ENCODE results near the gene CDC42BPB. TPM values are rescaled to one million over a fixed set of nuclear protein-coding genes. Genes with fewer than 3 reads are reported as not detected.

Gene CDC42BPB
- total and polyA plus RNA-seq, 12 donors: 29.6 to 83.6 (median 69.3) TPM

GRCh38 chr14:102926104-102926503 is 131.2 kb downstream of the CDC42BPB start:
- peaks cover 25 to 100% (median 87%) of the 10 kb centered on the region in 7 donors for H3K27me3 ChIP-seq
- no peak for TF ChIP-seq CTCF (IDR thresholded peaks at IDR 0.05)
- no peak overlapping the region for H3K4me3 ChIP-seq
- H3K4me1 ChIP-seq: peaks cover 16 to 45% (median 35%) of the 10 kb centered on the region in 9 donors
- H3K27ac ChIP-seq: no peak overlapping the region
- ATAC-seq (no peak), DNase-seq (no peak)
- no peaks in the 10 kb centered on the region for H3K9me3 ChIP-seq
- WGBS, 2 donors: 51 to 61% methylated on average over 12 of the region's 12 CpGs
- intact Hi-C loops (cut with DNase I): no loop called here
- no peaks in the 10 kb centered on the region for H3K36me3 ChIP-seq

- DNase-seq (no peak), ATAC-seq (no peak)
- peaks cover 25 to 98% (median 86%) of the 10 kb centered on the region in 7 donors for H3K27me3 ChIP-seq
- intact Hi-C loops (cut with DNase I): no loop called here
- no peak overlapping the region for H3K4me3 ChIP-seq
- WGBS, 2 donors: 69 to 71% methylated on average over 11 of the region's 11 CpGs
- H3K27ac ChIP-seq: no peak overlapping the region
- no peak for TF ChIP-seq CTCF (IDR thresholded peaks at IDR 0.05)
- no peaks in the 10 kb centered on the region for H3K9me3 ChIP-seq
- peaks cover 16 to 44% (median 34%) of the 10 kb centered on the region in 9 donors for H3K4me1 ChIP-seq
- H3K36me3 ChIP-seq: no peaks in the 10 kb centered on the region
Observed at GRCh38 chr14:102925646-102926045, 131.7 kb downstream of the CDC42BPB start.

GRCh38 chr14:102924632-102925588 is 132.4 kb downstream of the CDC42BPB start:
- DNase-seq (no peak), ATAC-seq (no peak)
- intact Hi-C loops (cut with DNase I): loop anchor here in 1 of 10 donors (5.0 kb wide), 1 partner anchor 228 kb away; no protein-coding TSS in a partner anchor
- H3K27me3 ChIP-seq: peaks cover 21 to 90% (median 78%) of the 10 kb centered on the region in 7 donors
- H3K36me3 ChIP-seq: no peaks in the 10 kb centered on the region
- H3K4me3 ChIP-seq: no peak overlapping the region
- peaks cover 11 to 38% (median 30%) of the 10 kb centered on the region in 9 donors for H3K4me1 ChIP-seq
- no peak for TF ChIP-seq CTCF (IDR thresholded peaks at IDR 0.05)
- 81 to 83% methylated on average over 25 of the region's 25 CpGs for WGBS, 2 donors
- H3K9me3 ChIP-seq: no peaks in the 10 kb centered on the region
- H3K27ac ChIP-seq: no peak overlapping the region

DNA sequence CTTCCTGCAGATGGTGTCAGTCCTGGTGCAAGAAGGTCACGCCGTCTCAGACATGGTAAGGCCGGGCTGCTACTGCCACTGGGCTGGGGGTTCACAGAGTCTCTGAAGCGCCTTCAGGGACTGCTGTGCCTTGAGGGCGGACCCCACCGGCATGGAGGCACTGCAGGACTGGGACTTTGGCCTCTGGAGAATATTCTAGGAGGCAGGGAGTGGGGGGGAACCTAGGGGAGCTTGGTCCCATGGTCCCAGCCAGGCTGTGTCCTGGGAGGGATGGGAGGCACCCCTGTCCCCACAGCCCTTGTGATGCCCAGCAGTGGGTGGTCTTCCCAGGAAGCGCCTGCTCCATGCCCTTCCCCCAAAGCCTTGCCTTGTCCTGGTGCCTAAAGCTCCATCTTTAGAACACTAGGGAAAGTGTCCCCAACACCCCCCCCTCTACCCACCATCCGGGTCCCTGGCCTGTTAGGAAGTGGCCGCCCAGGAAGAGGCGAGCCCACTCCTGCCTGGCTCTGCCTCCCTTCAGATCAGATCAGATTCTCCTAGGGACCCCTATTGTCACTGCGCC is 133.3 kb downstream of the CDC42BPB start:
- H3K27ac ChIP-seq: no peak overlapping the region
- no peak overlapping the region for H3K4me3 ChIP-seq
- intact Hi-C loops (cut with DNase I): loop anchor here in 1 of 10 donors (5.0 kb wide), 1 partner anchor 227 kb away; no protein-coding TSS in a partner anchor
- TF ChIP-seq CTCF (IDR thresholded peaks at IDR 0.05): no peak
- H3K4me1 ChIP-seq: peaks cover 6 to 29% (median 21%) of the 10 kb centered on the region in 9 donors
- no peak for ATAC-seq
- no peaks in the 10 kb centered on the region for H3K9me3 ChIP-seq
- H3K27me3 ChIP-seq: peaks cover 12 to 81% (median 69%) of the 10 kb centered on the region in 7 donors
- no peaks in the 10 kb centered on the region for H3K36me3 ChIP-seq
- DNase-seq: no peak
- 37% methylated on average over 11 of the region's 11 CpGs for WGBS, 2 donors
